SKM-1 (cell line): ENCODE measurements around the gene ZNF771.

Source experiments
- DNase-seq: peaks from one replicate; lab custom pipeline; 2025; ENCODE audit not compliant: unreplicated experiment; lab: John Stamatoyannopoulos, UW

ZNF771 gene

GRCh38 chr16:30407102-30407803 lies at the start of gene ZNF771:
TSS of gene ZNF771 (plus strand) at chr16:30407606. CDS start at chr16:30408054, 448 bp downstream.
- peak; percentile 76 for DNase-seq

GRCh38 chr16:30357715-30358576 lies 49.5 kb upstream of the ZNF771 start:
- DNase-seq = no peak

- no peak for DNase-seq
Observed at GRCh38 chr16:30358577-30358936, 48.8 kb upstream of the ZNF771 start.

- no peak for DNase-seq
Observed at GRCh38 chr16:30358990-30359870, 48.2 kb upstream of the ZNF771 start.

- DNase-seq = no peak
Observed at GRCh38 chr16:30359871-30360170, 47.6 kb upstream of the ZNF771 start.

GRCh38 chr16:30361180-30361579 lies 46.2 kb upstream of the ZNF771 start:
- DNase-seq = no peak

- DNase-seq = no peak
Observed at GRCh38 chr16:30365200-30365599, 42.2 kb upstream of the ZNF771 start.

- DNase-seq = no peak
Observed at GRCh38 chr16:30366511-30366910, 40.9 kb upstream of the ZNF771 start.

GRCh38 chr16:30367349-30368009 lies 39.9 kb upstream of the ZNF771 start:
- DNase-seq = no peak

GRCh38 chr16:30368122-30368791 lies 39.1 kb upstream of the ZNF771 start:
- peak; percentile 58 for DNase-seq

GRCh38 chr16:30368792-30369090 lies 38.7 kb upstream of the ZNF771 start:
- no peak for DNase-seq

GRCh38 chr16:30369091-30369937 lies 38.1 kb upstream of the ZNF771 start:
- DNase-seq = no peak

GRCh38 chr16:30369938-30370455 lies 37.4 kb upstream of the ZNF771 start:
- DNase-seq = no peak

- DNase-seq = peak; percentile 100
Observed at GRCh38 chr16:30370456-30371247, 36.8 kb upstream of the ZNF771 start, which contains the start of gene TBC1D10B. TSS of gene TBC1D10B (minus strand) at chr16:30370494. CDS start at chr16:30370183, 311 bp downstream.

- DNase-seq = no peak
Observed at GRCh38 chr16:30371248-30371816, 36.1 kb upstream of the ZNF771 start.

GRCh38 chr16:30372038-30372712 lies 35.2 kb upstream of the ZNF771 start:
- DNase-seq = no peak

GRCh38 chr16:30372725-30373124 lies 34.7 kb upstream of the ZNF771 start:
- DNase-seq = no peak

- DNase-seq = no peak
Observed at GRCh38 chr16:30374538-30374937, 32.9 kb upstream of the ZNF771 start, which contains the start of gene MYL11. TSS of gene MYL11 (plus strand) at chr16:30374802. CDS start at chr16:30374858, 56 bp downstream.
